ENCODE measurements around the gene MAST4.

DNA sequence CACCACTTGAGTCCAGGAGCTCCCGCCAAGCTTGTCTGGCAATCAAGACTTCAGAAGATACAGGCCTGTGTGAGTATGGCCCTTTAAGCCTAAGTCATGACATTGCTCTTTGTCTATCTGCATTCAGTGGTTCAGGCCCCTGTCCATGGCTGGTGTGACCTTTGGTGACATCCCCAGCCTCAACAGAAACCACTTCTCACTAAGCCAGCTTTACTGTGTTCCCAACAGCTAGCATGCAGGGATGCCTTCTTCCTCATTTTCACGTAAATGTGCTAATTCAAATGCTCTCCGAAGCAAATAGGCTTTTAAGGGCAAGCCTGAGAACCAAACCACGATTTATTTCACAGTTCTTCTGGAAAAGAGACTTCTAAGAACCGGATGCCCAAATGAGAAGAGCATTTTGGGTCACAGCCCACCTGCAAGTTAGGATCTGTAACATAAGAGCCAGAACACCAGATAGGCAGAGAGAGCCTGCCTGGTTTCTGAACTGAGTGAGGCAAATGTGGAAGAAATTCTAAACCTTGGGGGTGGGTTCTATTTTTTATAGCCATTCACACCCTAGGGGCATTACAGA is 585.5 kb downstream of the MAST4 start:
- TF ChIP-seq, protein P1, sequence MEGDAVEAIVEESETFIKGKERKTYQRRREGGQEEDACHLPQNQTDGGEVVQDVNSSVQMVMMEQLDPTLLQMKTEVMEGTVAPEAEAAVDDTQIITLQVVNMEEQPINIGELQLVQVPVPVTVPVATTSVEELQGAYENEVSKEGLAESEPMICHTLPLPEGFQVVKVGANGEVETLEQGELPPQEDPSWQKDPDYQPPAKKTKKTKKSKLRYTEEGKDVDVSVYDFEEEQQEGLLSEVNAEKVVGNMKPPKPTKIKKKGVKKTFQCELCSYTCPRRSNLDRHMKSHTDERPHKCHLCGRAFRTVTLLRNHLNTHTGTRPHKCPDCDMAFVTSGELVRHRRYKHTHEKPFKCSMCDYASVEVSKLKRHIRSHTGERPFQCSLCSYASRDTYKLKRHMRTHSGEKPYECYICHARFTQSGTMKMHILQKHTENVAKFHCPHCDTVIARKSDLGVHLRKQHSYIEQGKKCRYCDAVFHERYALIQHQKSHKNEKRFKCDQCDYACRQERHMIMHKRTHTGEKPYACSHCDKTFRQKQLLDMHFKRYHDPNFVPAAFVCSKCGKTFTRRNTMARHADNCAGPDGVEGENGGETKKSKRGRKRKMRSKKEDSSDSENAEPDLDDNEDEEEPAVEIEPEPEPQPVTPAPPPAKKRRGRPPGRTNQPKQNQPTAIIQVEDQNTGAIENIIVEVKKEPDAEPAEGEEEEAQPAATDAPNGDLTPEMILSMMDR (IDR thresholded peaks at IDR 0.05; ENCODE audit: insufficient read depth, low read depth, low read length): no peak
- TF ChIP-seq EZH2 (IDR thresholded peaks at IDR 0.05; ENCODE audit: insufficient read depth, low read length): no peak
